GM18868 (cell line): ENCODE measurements around the gene HLA-DOA.

Source experiments
- ATAC-seq: cut with Tn5 transposase; IDR thresholded peaks from one replicate; pipeline ENCODE4 v1.9.1; 2021; ENCODE audit warnings: mild to moderate bottlenecking, moderate library complexity; ENCODE audit not compliant: unreplicated experiment

The HLA-DOA gene

DNA sequence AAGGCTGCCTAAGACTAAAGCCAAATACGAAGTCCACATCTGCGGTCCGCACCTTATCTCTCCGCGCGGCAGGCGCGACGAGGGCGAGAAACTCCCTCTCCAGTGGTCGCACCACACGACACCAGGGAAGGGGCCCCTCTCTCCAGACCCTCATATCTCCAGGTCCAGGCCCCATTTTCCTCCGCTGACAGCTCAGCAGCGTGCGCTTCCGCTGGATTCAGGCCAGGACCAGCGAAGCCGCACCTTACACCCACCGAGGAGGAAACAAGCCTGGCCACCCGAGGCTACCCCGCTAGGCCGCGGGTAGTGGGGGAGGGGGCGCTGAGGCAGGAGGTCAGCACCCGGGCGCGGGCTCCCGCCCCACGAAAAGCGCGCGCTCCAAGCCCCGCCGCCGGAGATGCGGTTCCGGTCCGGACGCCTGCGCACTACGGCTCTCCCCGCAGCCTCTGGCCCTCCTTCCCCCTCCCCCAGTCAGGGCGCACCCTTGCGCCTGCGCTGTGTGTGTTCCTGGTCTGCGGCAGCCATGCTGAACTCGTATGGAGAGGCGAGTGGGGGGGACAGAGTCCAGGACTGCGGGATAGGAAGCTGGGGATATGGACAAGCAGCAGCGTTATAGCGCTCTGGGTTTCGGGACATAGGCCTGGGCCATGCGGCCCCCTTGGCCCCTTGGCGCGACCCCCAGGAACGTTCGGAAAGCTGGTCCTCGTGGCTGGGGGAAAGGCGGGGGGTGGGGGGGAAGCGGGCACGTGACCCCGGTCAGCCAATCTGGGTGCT lies 41.1 kb downstream of the HLA-DOA start, which contains the start of gene BRD2:
TSS of gene BRD2 (plus strand) at position 502 of the 774 bp plus-strand sequence. CDS start 4,305 bp downstream, outside the sequence.
- ATAC-seq, result peak; percentile 25

DNA sequence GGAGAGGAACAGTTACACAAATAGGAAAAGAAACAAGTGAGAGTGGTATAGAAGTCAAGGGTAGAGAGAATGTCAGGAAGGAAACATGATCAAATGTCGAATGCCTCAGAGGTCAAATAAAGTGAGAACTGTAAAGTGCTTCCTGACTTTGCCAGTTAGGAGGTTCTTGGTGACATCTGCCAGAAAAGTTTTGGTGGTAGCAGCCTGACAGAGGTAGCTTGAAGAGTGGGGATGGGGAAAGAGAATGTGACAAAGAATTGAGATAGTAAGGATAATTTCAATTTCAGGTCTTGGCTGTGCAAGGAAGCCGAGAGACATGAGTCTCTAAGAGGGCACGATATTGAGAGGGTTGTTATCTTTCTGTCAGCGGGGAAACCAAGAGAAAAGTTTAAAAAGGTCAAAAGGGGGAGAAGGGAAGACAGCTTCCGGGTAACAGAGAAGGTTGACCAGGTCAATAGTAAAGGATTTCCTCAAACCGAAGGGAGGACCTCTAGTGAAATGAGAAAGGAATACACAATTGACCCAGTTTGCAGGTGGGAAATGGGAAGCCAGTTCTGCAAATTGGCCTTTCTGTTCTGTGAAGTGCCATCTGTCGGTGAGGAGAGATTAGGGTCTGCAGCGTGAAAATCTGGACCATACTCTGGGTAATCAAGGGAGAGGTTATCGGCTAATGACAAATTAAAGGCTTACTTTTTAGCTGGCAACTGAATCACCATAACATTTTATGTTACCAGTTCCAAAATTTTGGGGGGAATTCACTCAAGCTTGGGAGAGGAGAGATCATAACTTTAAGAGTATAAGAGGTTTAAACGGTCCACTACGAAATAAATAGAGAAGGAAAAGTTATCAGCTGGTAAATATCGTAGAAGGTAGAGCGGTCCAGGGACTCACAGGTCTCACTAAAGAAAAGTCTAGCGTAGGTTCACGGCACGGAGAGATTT lies 42.0 kb downstream of the HLA-DOA start:
- ATAC-seq, result no peak

DNA sequence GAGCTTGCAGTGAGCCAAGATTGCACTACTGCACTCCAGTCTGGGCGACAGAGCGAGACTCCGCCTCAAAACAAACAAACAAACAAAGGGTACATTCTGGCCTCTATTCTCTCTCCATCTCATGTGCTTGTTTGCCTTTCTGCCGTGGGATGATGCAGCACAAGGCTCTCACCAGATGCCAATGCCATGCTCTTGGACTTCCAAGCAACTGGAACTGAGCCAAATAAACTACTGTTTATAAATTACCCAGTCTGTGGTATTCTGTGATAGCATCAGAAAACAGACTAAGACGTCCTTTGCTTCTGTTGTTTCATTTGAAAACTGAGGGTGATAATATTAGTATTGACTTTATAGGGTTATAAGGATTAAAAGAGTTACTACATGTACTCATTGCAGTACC lies 44.6 kb downstream of the HLA-DOA start:
- no peak for ATAC-seq

DNA sequence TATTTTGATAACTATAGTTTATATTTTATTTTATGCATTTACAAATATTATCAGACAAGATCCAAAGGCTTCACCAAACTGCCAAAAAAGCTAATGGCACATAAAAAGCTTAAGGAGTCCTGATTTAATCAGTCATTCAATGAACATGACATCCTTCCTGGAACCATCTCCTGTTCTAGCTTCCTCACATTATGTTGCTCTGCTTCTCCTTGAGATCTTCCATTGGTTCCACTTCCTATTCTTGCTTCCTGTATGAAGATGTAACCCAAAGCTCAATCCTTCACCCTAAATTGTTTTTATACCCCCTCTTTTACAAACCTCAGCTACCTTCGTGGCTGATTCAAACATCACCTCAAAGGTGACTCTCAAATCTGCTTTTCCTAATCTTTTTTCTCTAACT lies 45.5 kb downstream of the HLA-DOA start:
- no peak for ATAC-seq

DNA sequence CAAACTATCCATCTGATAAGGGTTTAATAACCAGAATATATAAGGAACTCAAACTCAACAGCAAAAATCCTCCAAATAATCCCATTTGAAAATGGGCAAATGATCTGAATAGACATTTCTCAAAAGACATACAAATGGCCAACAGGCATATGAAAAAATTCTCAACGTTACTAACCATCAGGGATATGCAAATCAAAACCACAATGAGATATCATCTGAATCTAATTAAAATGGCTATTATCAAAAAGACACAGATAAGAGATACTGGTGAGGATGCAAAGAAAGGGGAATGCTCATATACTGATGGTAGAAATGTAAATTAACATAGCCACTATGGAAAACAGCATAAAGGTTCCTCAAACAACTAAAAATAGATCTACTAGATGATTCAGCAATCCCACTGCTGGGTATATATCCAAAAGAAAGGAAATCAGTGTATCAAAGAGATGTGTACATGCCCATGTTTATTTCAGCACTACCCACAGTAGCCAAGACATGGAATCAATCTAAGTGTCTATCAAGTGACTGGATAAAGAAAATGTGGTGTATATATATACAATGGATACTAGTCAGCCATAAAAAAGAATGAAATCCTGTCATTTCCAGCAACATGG lies 47.1 kb downstream of the HLA-DOA start:
- ATAC-seq, result no peak

- ATAC-seq, result no peak
These were observed 48.8 kb downstream of the HLA-DOA start for GRCh38 chr6:32960563-32960962.

- ATAC-seq, result no peak
These were observed 53.2 kb downstream of the HLA-DOA start for GRCh38 chr6:32956176-32956575.

DNA sequence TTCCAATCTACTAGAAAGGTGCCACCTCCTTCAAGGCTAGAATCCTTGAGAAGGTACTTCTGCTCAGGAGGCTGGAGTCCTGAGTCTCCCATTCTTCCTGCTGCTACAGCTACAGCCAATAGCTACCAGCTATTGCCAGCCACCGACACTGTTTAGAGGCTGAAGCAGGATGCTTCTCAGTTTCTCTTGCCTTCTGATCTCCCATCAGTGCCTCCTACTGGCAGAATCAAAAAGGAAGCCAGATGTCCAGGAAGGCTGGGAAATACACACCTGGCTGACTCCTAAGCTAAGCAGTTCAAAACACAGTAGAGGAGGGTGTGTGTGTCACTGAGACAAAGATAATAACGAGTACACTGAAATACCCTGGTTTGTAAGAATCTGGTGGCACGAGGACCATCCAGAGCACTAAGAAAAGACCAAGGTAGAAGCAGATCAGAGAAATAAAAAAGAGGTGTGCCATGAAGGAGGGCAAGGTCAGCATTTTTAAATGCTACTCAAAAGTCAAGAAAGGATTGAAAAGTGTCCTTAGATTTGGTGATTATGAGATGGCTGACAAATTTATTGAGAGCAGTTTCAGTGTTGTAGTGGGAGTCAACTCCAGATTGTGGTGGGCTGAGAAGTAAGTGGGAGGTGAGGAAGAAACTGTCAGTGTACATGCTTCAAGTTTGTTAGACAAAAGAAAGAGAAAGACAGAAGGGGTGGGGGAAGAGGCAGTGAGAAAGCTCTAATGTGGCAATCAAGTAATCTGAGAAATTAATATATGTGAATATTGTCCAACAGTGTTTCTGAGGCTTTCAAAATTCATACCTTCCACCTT lies 54.2 kb downstream of the HLA-DOA start:
- ATAC-seq, result no peak

DNA sequence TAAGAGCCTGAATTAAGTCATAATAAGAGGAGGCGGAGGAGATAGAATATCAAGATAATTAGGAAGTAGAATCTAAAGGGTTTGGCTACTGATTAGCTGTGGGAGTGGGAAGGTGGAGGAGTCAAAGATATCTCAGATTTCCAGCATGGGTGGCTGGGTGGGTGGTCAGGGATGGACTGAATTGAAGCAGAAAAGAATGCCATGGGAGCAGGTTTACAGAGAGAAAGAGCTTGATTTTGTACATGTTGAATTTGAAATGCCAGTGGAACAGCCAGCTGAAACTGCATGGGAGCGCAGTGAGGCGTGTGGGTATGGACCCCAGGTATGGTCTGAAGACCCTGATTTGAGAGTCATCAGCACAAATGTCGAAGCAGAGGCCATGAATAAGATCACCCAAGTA lies 55.1 kb downstream of the HLA-DOA start:
- ATAC-seq, result no peak
